Neural progenitor cell (in vitro differentiated cells): ENCODE measurements around the gene SS18. TPM values are rescaled to one million over a fixed set of nuclear protein-coding genes. Genes with fewer than 3 reads are reported as not detected.

Experiments used
- DNase-seq: peaks from one replicate; pipeline ENCODE4 v3.0.0-alpha.2; 2016; ENCODE audit warnings: low spot score
- H2AFZ ChIP-seq: fragments of 200-600 bp; sonication (generic); replicated peaks from 2 replicates; pipeline ENCODE4 v1.6.1; 2016; ENCODE audit warnings: antibody characterized with exemption
- H3F3A ChIP-seq: fragments of 200-600 bp; sonication (generic); 2 replicates; pipeline ENCODE4 v1.6.1; 2016; ENCODE audit warnings: antibody characterized with exemption, low read depth
- H3K27ac ChIP-seq: fragments of 200-600 bp; sonication (generic); 2 replicates; pipeline ENCODE4 v1.5.1; 2016; ENCODE audit warnings: mild to moderate bottlenecking
- H3K27me3 ChIP-seq: fragments of 200-600 bp; sonication (generic); 2 replicates; pipeline ENCODE4 v1.6.1; 2016; ENCODE audit warnings: mild to moderate bottlenecking, moderate library complexity
- H3K36me3 ChIP-seq: fragments of 200-600 bp; sonication (generic); 2 replicates; pipeline ENCODE4 v1.5.1; 2016
- H3K4me1 ChIP-seq: fragments of 200-600 bp; sonication (generic); 2 replicates; pipeline ENCODE4 v1.6.1; 2016; ENCODE audit warnings: mixed run types
- H3K4me2 ChIP-seq: fragments of 200-600 bp; sonication (generic); 2 replicates; pipeline ENCODE4 v1.6.1; 2016
- H3K4me3 ChIP-seq: fragments of 200-600 bp; sonication (generic); 2 replicates; pipeline ENCODE4 v1.5.1; 2016
- H3K79me2 ChIP-seq: fragments of 200-600 bp; sonication (generic); 2 replicates; pipeline ENCODE4 v1.6.1; 2016; ENCODE audit warnings: low read depth
- H3K9ac ChIP-seq: fragments of 200-600 bp; sonication (generic); 2 replicates; pipeline ENCODE4 v1.6.1; 2016
- H3K9me3 ChIP-seq: fragments of 200-600 bp; sonication (generic); 2 replicates; pipeline ENCODE4 v1.5.1; 2016; ENCODE audit warnings: low read depth
- H4K20me1 ChIP-seq: fragments of 200-600 bp; sonication (generic); 2 replicates; pipeline ENCODE4 v1.6.1; 2016; ENCODE audit warnings: low read depth
- H3K27ac Mint-ChIP-seq: 3 replicates; pipeline ENCODE4 v1.8.0; 2021; ENCODE audit warnings: mixed read lengths
- H3K27me3 Mint-ChIP-seq: 2 replicates; pipeline ENCODE4 v1.8.0; 2022; ENCODE audit warnings: low read depth, mild to moderate bottlenecking, inconsistent platforms, moderate library complexity, mixed read lengths; ENCODE audit not compliant: insufficient read depth
- H3K36me3 Mint-ChIP-seq: 3 replicates; pipeline ENCODE4 v1.8.0; 2021; ENCODE audit warnings: mixed read lengths
- H3K4me1 Mint-ChIP-seq: 3 replicates; pipeline ENCODE4 v1.8.0; 2021; ENCODE audit warnings: mixed read lengths
- H3K4me3 Mint-ChIP-seq: 3 replicates; pipeline ENCODE4 v1.8.0; 2021; ENCODE audit warnings: mild to moderate bottlenecking, moderate library complexity, mixed read lengths
- H3K9me3 Mint-ChIP-seq: 3 replicates; pipeline ENCODE4 v1.8.0; 2020; ENCODE audit warnings: mixed read lengths
- EZH2 ChIP-seq: fragments of 200-600 bp; sonication (generic); IDR thresholded peaks from 2 replicates; pipeline ENCODE4 v1.6.1; 2017; ENCODE audit warnings: antibody characterized with exemption, mild to moderate bottlenecking, moderate library complexity
- EZH2phosphoT487 ChIP-seq: fragments of 200-600 bp; sonication (generic); IDR thresholded peaks from 2 replicates; pipeline ENCODE4 v1.6.1; 2017; ENCODE audit warnings: antibody characterized with exemption
- total RNA-seq: library from RNA; depleted of rRNA; stranded (reverse); fragments of >200 nt; gene quantifications from 2 replicates; pipeline ENCODE4 v1.2.3, GENCODE V29; 2015; ENCODE audit warnings: low replicate concordance
- TF ChIP-seq, protein P1 (sequence below): fragments of 200-600 bp; sonication (generic); IDR thresholded peaks from 2 replicates; pipeline ENCODE4 v1.5.1; 2017; ENCODE audit warnings: antibody characterized with exemption, mild to moderate bottlenecking

The SS18 gene
- total RNA-seq, 1 donor from 2014 or later: 196 TPM

DNA sequence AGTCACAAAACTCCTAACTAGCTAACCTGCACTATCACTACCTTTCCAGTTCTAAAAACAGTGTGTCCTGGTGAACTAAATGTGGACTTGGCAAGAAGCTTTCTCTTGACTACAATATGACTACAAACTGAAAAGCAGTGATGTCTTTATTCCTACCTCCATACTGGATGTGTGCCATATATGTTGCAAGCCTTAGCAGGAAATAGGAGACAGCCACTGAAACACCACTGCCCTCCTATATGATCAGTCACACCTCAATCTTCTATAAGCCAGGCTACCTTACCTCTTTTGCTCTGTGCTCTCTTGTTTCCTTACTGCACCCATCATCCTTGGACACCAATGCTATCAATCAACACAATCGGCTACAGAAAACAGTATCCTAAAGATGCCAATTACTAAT, 34.1 kb downstream of the SS18 start:
- TF ChIP-seq EZH2phosphoT487 (no peak), EZH2 (no peak)
- TF ChIP-seq, protein P1, sequence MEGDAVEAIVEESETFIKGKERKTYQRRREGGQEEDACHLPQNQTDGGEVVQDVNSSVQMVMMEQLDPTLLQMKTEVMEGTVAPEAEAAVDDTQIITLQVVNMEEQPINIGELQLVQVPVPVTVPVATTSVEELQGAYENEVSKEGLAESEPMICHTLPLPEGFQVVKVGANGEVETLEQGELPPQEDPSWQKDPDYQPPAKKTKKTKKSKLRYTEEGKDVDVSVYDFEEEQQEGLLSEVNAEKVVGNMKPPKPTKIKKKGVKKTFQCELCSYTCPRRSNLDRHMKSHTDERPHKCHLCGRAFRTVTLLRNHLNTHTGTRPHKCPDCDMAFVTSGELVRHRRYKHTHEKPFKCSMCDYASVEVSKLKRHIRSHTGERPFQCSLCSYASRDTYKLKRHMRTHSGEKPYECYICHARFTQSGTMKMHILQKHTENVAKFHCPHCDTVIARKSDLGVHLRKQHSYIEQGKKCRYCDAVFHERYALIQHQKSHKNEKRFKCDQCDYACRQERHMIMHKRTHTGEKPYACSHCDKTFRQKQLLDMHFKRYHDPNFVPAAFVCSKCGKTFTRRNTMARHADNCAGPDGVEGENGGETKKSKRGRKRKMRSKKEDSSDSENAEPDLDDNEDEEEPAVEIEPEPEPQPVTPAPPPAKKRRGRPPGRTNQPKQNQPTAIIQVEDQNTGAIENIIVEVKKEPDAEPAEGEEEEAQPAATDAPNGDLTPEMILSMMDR: no peak
- no peak overlapping the region for H3K27ac ChIP-seq

DNA sequence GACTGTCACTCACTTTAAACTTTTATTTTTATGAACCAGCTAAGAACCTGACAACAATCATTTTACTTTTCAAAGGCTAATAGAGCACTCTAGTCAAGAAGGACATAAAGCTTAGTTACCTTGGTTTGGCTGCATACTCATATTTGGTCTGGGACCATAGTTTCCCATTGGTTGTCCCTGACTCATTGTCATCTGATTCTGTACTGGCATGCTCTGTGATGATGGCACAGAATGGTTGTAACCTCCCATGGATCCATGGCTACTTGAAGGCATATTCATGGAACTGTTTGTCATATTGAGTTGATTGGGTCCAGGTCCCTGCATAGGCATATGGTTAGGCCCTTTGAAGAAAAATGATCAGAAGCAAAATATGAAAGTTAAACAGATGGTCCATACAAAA, 37.9 kb downstream of the SS18 start:
- Mint-ChIP-seq H3K9me3 (no peaks in the 10 kb centered on the region), H3K27ac (no peak overlapping the region), H3K4me3 (no peak overlapping the region), H3K27me3 (no peaks in the 10 kb centered on the region), H3K36me3 (peaks cover 22% of the 10 kb centered on the region), H3K4me1 (peaks cover 14% of the 10 kb centered on the region)
- Histone ChIP-seq H3K27me3 (no peaks in the 10 kb centered on the region), H2AFZ (no peak overlapping the region), H3K4me2 (no peak overlapping the region), H4K20me1 (no peaks in the 10 kb centered on the region), H3K9me3 (no peaks in the 10 kb centered on the region), H3K27ac (no peak overlapping the region), H3K4me3 (no peak overlapping the region), H3K4me1 (no peaks in the 10 kb centered on the region), H3K9ac (no peak overlapping the region), H3K36me3 (peaks cover 21% of the 10 kb centered on the region), H3K79me2 (no peaks in the 10 kb centered on the region), H3F3A (no peaks in the 10 kb centered on the region)
- no peak for DNase-seq
- TF ChIP-seq, protein P1: no peak
- TF ChIP-seq EZH2phosphoT487 (no peak), EZH2 (no peak)

More for the DNA sequence above, 34.1 kb downstream of the SS18 start:
- H3K79me2 ChIP-seq: peaks cover 22% of the 10 kb centered on the region
- no peak overlapping the region for H3K4me2 ChIP-seq
- no peak overlapping the region for H2AFZ ChIP-seq
- H3K4me3 ChIP-seq: no peak overlapping the region
- Mint-ChIP-seq H3K36me3 (peaks cover 24% of the 10 kb centered on the region), H3K9me3 (no peaks in the 10 kb centered on the region), H3K27me3 (no peaks in the 10 kb centered on the region), H3K4me1 (peaks cover 39% of the 10 kb centered on the region), H3K4me3 (no peak overlapping the region), H3K27ac (peak overlapping the region; percentile 50)
- H3K36me3 ChIP-seq: peaks cover 21% of the 10 kb centered on the region
- no peak for DNase-seq
- H3F3A ChIP-seq: no peaks in the 10 kb centered on the region
- H3K9ac ChIP-seq: no peak overlapping the region
- no peaks in the 10 kb centered on the region for H3K27me3 ChIP-seq
- H3K4me1 ChIP-seq: peaks cover 8% of the 10 kb centered on the region
- no peaks in the 10 kb centered on the region for H3K9me3 ChIP-seq
- no peaks in the 10 kb centered on the region for H4K20me1 ChIP-seq

DNA sequence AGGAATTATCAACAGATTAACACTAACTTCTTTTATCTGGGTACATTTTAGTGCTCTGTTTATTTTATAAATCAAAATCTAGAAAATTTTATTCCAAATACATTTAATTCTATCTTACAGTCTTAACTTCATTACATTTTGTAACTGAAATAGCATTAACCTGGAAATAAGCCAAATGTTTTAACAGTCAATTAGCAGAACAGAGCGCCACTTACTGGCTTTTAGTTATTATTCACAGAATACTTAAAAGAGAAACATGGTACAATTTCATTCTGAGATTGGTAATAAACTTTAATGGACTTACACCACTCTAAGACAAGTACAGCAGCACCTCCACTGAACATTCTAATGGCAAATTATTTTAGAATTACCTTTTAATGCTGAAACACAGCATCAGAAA, 38.6 kb downstream of the SS18 start:
- H3K36me3 ChIP-seq: peaks cover 19% of the 10 kb centered on the region
- Mint-ChIP-seq H3K27me3 (no peaks in the 10 kb centered on the region), H3K36me3 (peaks cover 24% of the 10 kb centered on the region), H3K4me3 (no peak overlapping the region), H3K27ac (no peak overlapping the region), H3K9me3 (no peaks in the 10 kb centered on the region), H3K4me1 (peaks cover 8% of the 10 kb centered on the region)
- no peak overlapping the region for H3K9ac ChIP-seq
- no peaks in the 10 kb centered on the region for H4K20me1 ChIP-seq
- no peak overlapping the region for H3K4me3 ChIP-seq
- no peak for TF ChIP-seq EZH2phosphoT487
- TF ChIP-seq EZH2: no peak
- TF ChIP-seq, protein P1: no peak
- no peaks in the 10 kb centered on the region for H3K9me3 ChIP-seq
- DNase-seq: no peak
- no peaks in the 10 kb centered on the region for H3F3A ChIP-seq
- no peaks in the 10 kb centered on the region for H3K79me2 ChIP-seq
- H2AFZ ChIP-seq: no peak overlapping the region
- no peaks in the 10 kb centered on the region for H3K4me1 ChIP-seq
- no peak overlapping the region for H3K4me2 ChIP-seq
- no peak overlapping the region for H3K27ac ChIP-seq
- no peaks in the 10 kb centered on the region for H3K27me3 ChIP-seq
